Endothelial cell of umbilical vein (primary cell): ENCODE data around the gene SLC25A21.

ENCODE experiments used
- CTCF ChIP-seq, 2 donors: IDR thresholded peaks; 1 replicate in 1 of 2; 2 replicates in 1 of 2; pipeline ENCODE4 v1.5.1; 2011; ENCODE audit warnings: low read length in 2 of 2, mild to moderate bottlenecking in 2 of 2, moderate library complexity in 2 of 2, control low read depth in 1 of 2, inconsistent platforms in 1 of 2, low read depth in 1 of 2; ENCODE audit not compliant: insufficient read depth in 1 of 2; ENCODE audit errors: extremely low read depth in 1 of 2
- EZH2 ChIP-seq: IDR thresholded peaks from 2 replicates; pipeline ENCODE4 v1.6.1; 2012; ENCODE audit warnings: borderline replicate concordance, low read depth, mild to moderate bottlenecking, moderate library complexity, low read length, inconsistent platforms; ENCODE audit not compliant: severe bottlenecking
- FOS ChIP-seq: IDR thresholded peaks from 2 replicates; pipeline ENCODE4 v1.6.1; 2011; ENCODE audit warnings: mild to moderate bottlenecking, low read length, moderate library complexity, borderline replicate concordance; ENCODE audit not compliant: insufficient read depth
- GATA2 ChIP-seq: IDR thresholded peaks from 2 replicates; pipeline ENCODE4 v1.7.0; 2011; ENCODE audit warnings: low read depth, mild to moderate bottlenecking, moderate library complexity, mixed read lengths, low read length; ENCODE audit not compliant: insufficient read length, insufficient read depth
- MYC ChIP-seq: IDR thresholded peaks from one replicate; pipeline ENCODE4 v1.6.1; 2011; ENCODE audit warnings: mild to moderate bottlenecking, low read depth, low read length
- POLR2A ChIP-seq: IDR thresholded peaks from 2 replicates; pipeline ENCODE4 v1.6.1; 2012; ENCODE audit warnings: low read depth, mild to moderate bottlenecking, control low read depth, low read length
- POLR2AphosphoS5 ChIP-seq: IDR thresholded peaks from 2 replicates; pipeline ENCODE4 v1.6.1; 2012; ENCODE audit warnings: low read depth, mild to moderate bottlenecking, control low read depth, low read length, moderate library complexity; ENCODE audit not compliant: insufficient read depth

DNA sequence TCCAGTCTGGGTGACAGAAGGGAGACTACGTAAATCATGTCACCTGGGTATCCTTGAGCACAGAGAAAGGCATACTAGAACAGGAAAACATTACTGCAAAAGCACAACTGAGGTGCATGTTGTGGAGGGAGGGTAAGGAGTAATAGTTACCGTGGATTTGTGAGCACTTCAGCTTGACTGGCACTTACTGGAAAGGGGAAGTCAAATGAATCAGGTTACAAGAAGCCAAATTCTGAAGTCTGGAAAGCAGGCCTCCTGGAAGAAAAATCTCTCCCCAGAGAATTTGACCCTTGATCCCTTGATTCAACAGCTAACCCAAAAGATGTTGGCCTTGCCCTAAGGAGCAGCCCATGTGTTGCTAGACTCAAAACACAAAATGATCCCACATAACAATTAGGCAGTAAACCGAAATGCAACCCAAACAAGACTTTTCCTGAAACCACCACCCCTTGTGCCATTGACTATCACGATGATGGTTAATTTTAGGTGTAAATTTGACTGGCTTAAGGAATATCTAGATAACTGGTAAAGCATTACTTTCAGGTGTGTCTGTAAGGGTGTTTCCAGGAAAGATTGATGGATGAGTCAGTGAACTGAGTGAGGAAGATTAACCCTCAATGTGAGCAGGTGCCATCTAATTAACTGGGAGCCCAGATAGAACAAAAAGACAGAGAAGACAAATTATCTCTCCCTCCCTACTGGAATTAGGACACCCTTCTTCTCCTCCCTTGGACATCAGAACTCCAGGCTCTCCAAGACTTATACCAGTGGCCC lies 108.8 kb downstream of the SLC25A21 start:
- TF ChIP-seq GATA2 (no peak), EZH2 (no peak), CTCF (IDR thresholded peaks at IDR 0.05; ENCODE audit: extremely low read depth in 1 of 2, insufficient read depth in 1 of 2, low read depth in 1 of 2, low read length in 2 of 2) (no peak), POLR2AphosphoS5 (no peak), POLR2A (no peak), FOS (no peak), MYC (no peak)
